GM19328 (cell line): ENCODE results near the gene KIAA0513.

Experiments used
- ATAC-seq: cut with Tn5 transposase; IDR thresholded peaks from one replicate; pipeline ENCODE4 v1.9.1; 2021; ENCODE audit warnings: mild to moderate bottlenecking, moderate library complexity; ENCODE audit not compliant: unreplicated experiment

KIAA0513 gene

GRCh38 chr16:85066346-85066885 lies 38.8 kb downstream of the KIAA0513 start:
- no peak for ATAC-seq

GRCh38 chr16:85067024-85067423 lies 39.4 kb downstream of the KIAA0513 start:
- ATAC-seq: no peak

- no peak for ATAC-seq
Observed at GRCh38 chr16:85067426-85067825, 39.8 kb downstream of the KIAA0513 start.

- no peak for ATAC-seq
Observed at GRCh38 chr16:85068746-85069145, 41.2 kb downstream of the KIAA0513 start.

GRCh38 chr16:85069171-85069570 lies 41.6 kb downstream of the KIAA0513 start:
- ATAC-seq: no peak

- no peak for ATAC-seq
Observed at GRCh38 chr16:85072076-85072860, 44.7 kb downstream of the KIAA0513 start.

GRCh38 chr16:85072947-85073346 lies 45.4 kb downstream of the KIAA0513 start:
- ATAC-seq: no peak

GRCh38 chr16:85074225-85074914 lies 46.8 kb downstream of the KIAA0513 start:
- ATAC-seq: no peak

GRCh38 chr16:85075236-85075924 lies 47.8 kb downstream of the KIAA0513 start:
- no peak for ATAC-seq

- no peak for ATAC-seq
Observed at GRCh38 chr16:85077039-85077438, 49.4 kb downstream of the KIAA0513 start.

GRCh38 chr16:85077576-85078125 lies 50.1 kb downstream of the KIAA0513 start:
- ATAC-seq: no peak

GRCh38 chr16:85078226-85078625 lies 50.6 kb downstream of the KIAA0513 start:
- no peak for ATAC-seq

GRCh38 chr16:85078952-85079351 lies 51.4 kb downstream of the KIAA0513 start:
- no peak for ATAC-seq

GRCh38 chr16:85079785-85080570 lies 52.4 kb downstream of the KIAA0513 start:
- no peak for ATAC-seq

- no peak for ATAC-seq
Observed at GRCh38 chr16:85081038-85081437, 53.4 kb downstream of the KIAA0513 start.

GRCh38 chr16:85081765-85082164 lies 54.2 kb downstream of the KIAA0513 start:
- ATAC-seq: no peak

GRCh38 chr16:85082173-85083050 lies 54.8 kb downstream of the KIAA0513 start:
- no peak for ATAC-seq

- no peak for ATAC-seq
Observed at GRCh38 chr16:85083051-85083639, 55.5 kb downstream of the KIAA0513 start.
